Testis (tissue), 2 donors: Measurements from ENCODE around the gene ADGRD1.

Experiments used
- CTCF ChIP-seq, 3 experiments: fragments of 450-650 bp in 2 of 3; fragments of 200-600 bp in 1 of 3; sonication (generic) in 1 of 3; IDR thresholded peaks; one replicate each; pipeline ENCODE4 v1.5.1; 2016 to 2019; ENCODE audit warnings: antibody characterized with exemption in 3 of 3, mild to moderate bottlenecking in 2 of 3, moderate library complexity in 1 of 3
- POLR2A ChIP-seq: fragments of 450-650 bp; IDR thresholded peaks from one replicate; pipeline ENCODE4 v1.6.1; 2017; ENCODE audit warnings: antibody characterized with exemption, mild to moderate bottlenecking, moderate library complexity

GRCh38 chr12:131087302-131087818 lies 133.7 kb downstream of the ADGRD1 start:
- TF ChIP-seq CTCF (IDR thresholded peaks at IDR 0.05) (no peak), POLR2A (no peak)
